ENCODE measurements around the gene LRCH1. TPM values are rescaled to one million over a fixed set of nuclear protein-coding genes. Genes with fewer than 3 reads are reported as not detected.
"Not testable (repeated sequence)": the region's sequence is repeated elsewhere in the genome, so short reads cannot be mapped to it uniquely, and the experiment has no call there.

The LRCH1 gene
- total RNA-seq, 1 experiment from 2014 or later, result 27.0 TPM

DNA sequence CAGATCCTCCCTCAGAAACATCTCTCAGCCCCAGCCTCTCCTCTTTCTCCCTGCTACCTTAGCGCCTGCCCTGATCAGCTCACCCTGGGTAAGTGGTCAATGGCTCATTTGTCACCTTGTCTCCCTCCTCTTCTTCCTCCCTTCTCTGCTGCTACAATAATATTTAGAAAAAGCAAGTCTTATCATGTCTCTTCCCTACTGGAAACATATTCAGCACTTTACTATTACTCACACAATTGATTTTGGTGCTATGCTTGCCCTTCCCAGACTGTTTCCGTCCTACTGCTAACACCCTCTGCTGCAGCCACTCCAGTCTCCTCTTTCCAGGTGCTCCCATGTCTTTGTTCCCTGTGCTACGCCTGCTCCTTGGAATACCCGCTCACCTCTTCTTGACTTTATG lies 208.2 kb downstream of the LRCH1 start:
- Mint-ChIP-seq H3K4me3 (ENCODE audit: unreplicated experiment) (no peak overlapping the region), H3K27me3 (ENCODE audit: insufficient read depth, unreplicated experiment) (no peaks in the 10 kb centered on the region), H3K36me3 (ENCODE audit: insufficient read depth, unreplicated experiment) (no peaks in the 10 kb centered on the region), H3K4me1 (ENCODE audit: low read depth, unreplicated experiment) (no peaks in the 10 kb centered on the region), H3K27ac (ENCODE audit: unreplicated experiment) (no peak overlapping the region), H3K9me3 (ENCODE audit: unreplicated experiment) (no peaks in the 10 kb centered on the region)
- Histone ChIP-seq H3K36me3 (ENCODE audit: control insufficient read depth, insufficient read depth, low read length) (no peaks in the 10 kb centered on the region), H3K4me1 (no peaks in the 10 kb centered on the region), H3K4me3 (ENCODE audit: low read depth, low read length) (no peak overlapping the region), H3K9me3 (no peaks in the 10 kb centered on the region), H3K27me3 (replicated peaks; ENCODE audit: control insufficient read depth, insufficient read depth, low read length) (no peaks in the 10 kb centered on the region; the same call in 1 of the 2 replicates)
- intact Hi-C loops (cut with micrococcal nuclease; ENCODE audit: unreplicated experiment), result no loop called here
- TF ChIP-seq, protein P1, sequence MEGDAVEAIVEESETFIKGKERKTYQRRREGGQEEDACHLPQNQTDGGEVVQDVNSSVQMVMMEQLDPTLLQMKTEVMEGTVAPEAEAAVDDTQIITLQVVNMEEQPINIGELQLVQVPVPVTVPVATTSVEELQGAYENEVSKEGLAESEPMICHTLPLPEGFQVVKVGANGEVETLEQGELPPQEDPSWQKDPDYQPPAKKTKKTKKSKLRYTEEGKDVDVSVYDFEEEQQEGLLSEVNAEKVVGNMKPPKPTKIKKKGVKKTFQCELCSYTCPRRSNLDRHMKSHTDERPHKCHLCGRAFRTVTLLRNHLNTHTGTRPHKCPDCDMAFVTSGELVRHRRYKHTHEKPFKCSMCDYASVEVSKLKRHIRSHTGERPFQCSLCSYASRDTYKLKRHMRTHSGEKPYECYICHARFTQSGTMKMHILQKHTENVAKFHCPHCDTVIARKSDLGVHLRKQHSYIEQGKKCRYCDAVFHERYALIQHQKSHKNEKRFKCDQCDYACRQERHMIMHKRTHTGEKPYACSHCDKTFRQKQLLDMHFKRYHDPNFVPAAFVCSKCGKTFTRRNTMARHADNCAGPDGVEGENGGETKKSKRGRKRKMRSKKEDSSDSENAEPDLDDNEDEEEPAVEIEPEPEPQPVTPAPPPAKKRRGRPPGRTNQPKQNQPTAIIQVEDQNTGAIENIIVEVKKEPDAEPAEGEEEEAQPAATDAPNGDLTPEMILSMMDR (IDR thresholded peaks at IDR 0.05; ENCODE audit: insufficient read depth in 1 of 2, low read depth in 1 of 2, low read length in 1 of 2, severe bottlenecking in 1 of 2, unreplicated experiment in 1 of 2), result no peak
- no TSS peak for BruUV-seq (replicated peaks)
- DNase-seq, result no peak
- ChIA-PET POLR2A (no interaction called here), CTCF (no interaction called here)

DNA sequence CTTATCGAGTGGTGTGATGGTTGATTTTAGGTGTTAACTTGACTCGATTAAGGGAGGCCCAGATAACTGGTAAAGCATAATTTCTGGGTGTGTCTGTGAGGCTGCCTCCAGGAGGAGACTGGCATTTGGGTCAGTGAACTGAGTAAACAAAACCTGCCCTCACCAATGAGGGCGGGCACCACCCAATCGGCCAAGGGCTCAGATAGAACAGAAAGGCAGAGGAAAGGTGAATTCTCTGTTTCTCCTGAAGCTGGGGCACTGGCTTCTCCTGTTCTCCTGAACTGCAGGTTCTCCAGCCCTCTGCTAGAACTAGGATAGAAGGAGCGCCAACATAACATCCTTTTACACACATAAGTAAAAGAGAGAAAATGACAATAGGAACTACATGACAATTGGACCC lies 208.9 kb downstream of the LRCH1 start:
- ChIA-PET CTCF (no interaction called here), POLR2A (no interaction called here)
- Histone ChIP-seq H3K4me3 (ENCODE audit: low read depth, low read length) (no peak overlapping the region), H3K9me3 (no peaks in the 10 kb centered on the region), H3K27me3 (replicated peaks; ENCODE audit: control insufficient read depth, insufficient read depth, low read length) (no peaks in the 10 kb centered on the region; the same call in 1 of the 2 replicates), H3K4me1 (no peaks in the 10 kb centered on the region), H3K36me3 (ENCODE audit: control insufficient read depth, insufficient read depth, low read length) (no peaks in the 10 kb centered on the region)
- H3K4me1 Mint-ChIP-seq (ENCODE audit: low read depth, unreplicated experiment), result no peaks in the 10 kb centered on the region
- no peaks in the 10 kb centered on the region for H3K36me3 Mint-ChIP-seq (ENCODE audit: insufficient read depth, unreplicated experiment)
- H3K9me3 Mint-ChIP-seq (ENCODE audit: unreplicated experiment), result no peaks in the 10 kb centered on the region
- no peak overlapping the region for H3K4me3 Mint-ChIP-seq (ENCODE audit: unreplicated experiment)
- H3K27me3 Mint-ChIP-seq (ENCODE audit: insufficient read depth, unreplicated experiment), result no peaks in the 10 kb centered on the region
- intact Hi-C loops (cut with micrococcal nuclease; ENCODE audit: unreplicated experiment), result no loop called here
- H3K27ac Mint-ChIP-seq (ENCODE audit: unreplicated experiment), result no peak overlapping the region
- DNase-seq, result no peak
- TF ChIP-seq, protein P1 (IDR thresholded peaks at IDR 0.05; ENCODE audit: insufficient read depth in 1 of 2, low read depth in 1 of 2, low read length in 1 of 2, severe bottlenecking in 1 of 2, unreplicated experiment in 1 of 2), result no peak
- no TSS peak for BruUV-seq (replicated peaks)

GRCh38 chr13:46769925-46770324 lies 217.0 kb downstream of the LRCH1 start:
- H3K9me3 Mint-ChIP-seq (ENCODE audit: unreplicated experiment); CTCF ChIA-PET; H3K27me3 ChIP-seq (replicated peaks; ENCODE audit: control insufficient read depth, insufficient read depth, low read length); H3K4me1 ChIP-seq; POLR2A ChIA-PET; DNase-seq; H3K4me3 ChIP-seq (ENCODE audit: low read depth, low read length); H3K4me3 Mint-ChIP-seq (ENCODE audit: unreplicated experiment); BruUV-seq (replicated peaks); H3K27me3 Mint-ChIP-seq (ENCODE audit: insufficient read depth, unreplicated experiment); H3K4me1 Mint-ChIP-seq (ENCODE audit: low read depth, unreplicated experiment); intact Hi-C loops (cut with micrococcal nuclease; ENCODE audit: unreplicated experiment); H3K27ac Mint-ChIP-seq (ENCODE audit: unreplicated experiment); H3K36me3 ChIP-seq (ENCODE audit: control insufficient read depth, insufficient read depth, low read length); H3K9me3 ChIP-seq: not testable (repeated sequence)
- H3K36me3 Mint-ChIP-seq (ENCODE audit: insufficient read depth, unreplicated experiment), result peaks cover 26% of the 10 kb centered on the region

GRCh38 chr13:46771693-46772092 lies 218.7 kb downstream of the LRCH1 start:
- H3K27me3 ChIP-seq (replicated peaks; ENCODE audit: control insufficient read depth, insufficient read depth, low read length), result no peaks in the 10 kb centered on the region
- no peaks in the 10 kb centered on the region for H3K9me3 Mint-ChIP-seq (ENCODE audit: unreplicated experiment)
- CTCF ChIA-PET, result no interaction called here
- no peaks in the 10 kb centered on the region for H3K4me1 ChIP-seq
- H3K4me3 Mint-ChIP-seq (ENCODE audit: unreplicated experiment), result no peak overlapping the region
- no peak for DNase-seq
- H3K36me3 Mint-ChIP-seq (ENCODE audit: insufficient read depth, unreplicated experiment), result peaks cover 39% of the 10 kb centered on the region
- no peaks in the 10 kb centered on the region for H3K27me3 Mint-ChIP-seq (ENCODE audit: insufficient read depth, unreplicated experiment)
- BruUV-seq (replicated peaks), result no TSS peak
- H3K9me3 ChIP-seq, result no peaks in the 10 kb centered on the region
- TF ChIP-seq, protein P1 (IDR thresholded peaks at IDR 0.05; ENCODE audit: insufficient read depth in 1 of 2, low read depth in 1 of 2, low read length in 1 of 2, severe bottlenecking in 1 of 2, unreplicated experiment in 1 of 2), result no peak
- H3K36me3 ChIP-seq (ENCODE audit: control insufficient read depth, insufficient read depth, low read length), result peaks cover 1% of the 10 kb centered on the region; the same call in 1 of the 2 replicates
- POLR2A ChIA-PET, result no interaction called here
- intact Hi-C loops (cut with micrococcal nuclease; ENCODE audit: unreplicated experiment), result no loop called here
- no peaks in the 10 kb centered on the region for H3K4me1 Mint-ChIP-seq (ENCODE audit: low read depth, unreplicated experiment)
- H3K4me3 ChIP-seq (ENCODE audit: low read depth, low read length), result no peak overlapping the region
- H3K27ac Mint-ChIP-seq (ENCODE audit: unreplicated experiment), result no peak overlapping the region

All from Caco-2 (cell line).